HCT116 (cell line): ENCODE data around the gene ZBTB38. TPM values are rescaled to one million over a fixed set of nuclear protein-coding genes. Genes with fewer than 3 reads are reported as not detected.

Experiments used
- ATAC-seq: fragments of 200-7000 bp; cut with Tn5 transposase; 2 replicates; pipeline ENCODE4 v1.9.1; 2020; ENCODE audit warnings: mild to moderate bottlenecking, moderate library complexity
- BruUV-seq: library from RNA; stranded (reverse); fragments of 400-500 nt; replicated peaks from 2 replicates; lab custom pipeline; 2021; lab: Mats Ljungman, UMichigan
- CTCF ChIA-PET: fragments of 300-600 bp; sonication (Branson Sonifier 250); formaldehyde crosslinking; loops from one replicate; lab custom pipeline; 2021; ENCODE audit warnings: antibody characterized with exemption; lab: Charles Lee
- POLR2A ChIA-PET: fragments of 300-600, 350-600 bp; sonication (Branson Sonifier 250); formaldehyde crosslinking; loops from one replicate; lab custom pipeline; 2021; ENCODE audit warnings: antibody characterized with exemption; lab: Charles Lee
- RAD21 ChIA-PET, 2 experiments: fragments of 300-600 bp; sonication (Branson Sonifier 250); formaldehyde crosslinking; loops; one replicate each; lab custom pipeline; 2023; ENCODE audit warnings: low total read pairs in 2 of 2; ENCODE audit not compliant: uncharacterized antibody in 2 of 2, unreplicated experiment in 2 of 2, low non-redundant PET in 1 of 2; lab: Charles Lee
- DNase-seq: peaks from one replicate; pipeline ENCODE4 v3.0.0-alpha.2; 2010; ENCODE audit warnings: low read depth, low spot score
- H2AFZ ChIP-seq: fragments of 200-600 bp; shearing (Covaris generic), sonication (generic); 2 replicates; pipeline ENCODE4 v1.6.1; 2017; ENCODE audit warnings: low read depth, mixed run types, mixed read lengths, antibody characterized with exemption, low read length; ENCODE audit not compliant: poor library complexity, severe bottlenecking
- H3K27ac ChIP-seq: 2 replicates; pipeline ENCODE4 v1.5.1; 2012; ENCODE audit warnings: low read depth, low read length
- H3K27me3 ChIP-seq: fragments of 200-600 bp; sonication (generic); 2 replicates; pipeline ENCODE4 v1.6.1; 2016; ENCODE audit warnings: mixed run types, low read length, mixed read lengths; ENCODE audit not compliant: insufficient read depth
- H3K36me3 ChIP-seq, 2 experiments: fragments of 200-500 bp in 1 of 2; fragments of 200-600 bp in 1 of 2; sonication (Bioruptor generic) in 1 of 2; sonication (generic) in 1 of 2; 2 replicates each; pipeline versions ENCODE4 v1.5.1 to v1.6.1; 2014 to 2016; ENCODE audit warnings: low read length in 2 of 2, inconsistent platforms in 1 of 2, mixed read lengths in 1 of 2, mixed run types in 1 of 2; ENCODE audit not compliant: insufficient read depth in 2 of 2, control insufficient read depth in 1 of 2
- H3K4me1 ChIP-seq, 2 experiments: fragments of 200-600 bp in 1 of 2; sonication (generic) in 1 of 2; 2 replicates each; pipeline versions ENCODE4 v1.5.1 to v1.6.1; 2012 to 2017; ENCODE audit warnings: low read length in 2 of 2, inconsistent platforms in 1 of 2, mild to moderate bottlenecking in 1 of 2, mixed read lengths in 1 of 2, mixed run types in 1 of 2, moderate library complexity in 1 of 2; ENCODE audit not compliant: insufficient read depth in 2 of 2, control insufficient read depth in 1 of 2
- H3K4me2 ChIP-seq: fragments of 200-600 bp; sonication (generic); 2 replicates; pipeline ENCODE4 v1.6.1; 2017; ENCODE audit warnings: mixed run types, low read length, mixed read lengths
- H3K4me3 ChIP-seq, 2 experiments: fragments of 200-600 bp in 1 of 2; sonication (generic) in 1 of 2; replicated peaks in 1 of 2; 2 replicates each; pipeline ENCODE4 v1.5.1; 2011 to 2016; ENCODE audit warnings: low read length in 2 of 2, control low read depth in 1 of 2, low read depth in 1 of 2, mild to moderate bottlenecking in 1 of 2, mixed read lengths in 1 of 2, mixed run types in 1 of 2
- H3K79me2 ChIP-seq: fragments of 200-600 bp; sonication (generic); 2 replicates; pipeline ENCODE4 v1.6.1; 2017; ENCODE audit warnings: mild to moderate bottlenecking, mixed run types, low read length, moderate library complexity, mixed read lengths; ENCODE audit not compliant: insufficient read depth
- H3K9ac ChIP-seq: fragments of 200-600 bp; sonication (generic); 2 replicates; pipeline ENCODE4 v1.6.1; 2016; ENCODE audit warnings: low read length, mixed read lengths
- H3K9me2 ChIP-seq: fragments of 200-600 bp; sonication (generic), shearing (Covaris generic); 2 replicates; pipeline ENCODE4 v1.6.1; 2017; ENCODE audit warnings: mixed run types, mild to moderate bottlenecking, moderate library complexity; ENCODE audit not compliant: insufficient read depth
- H3K9me3 ChIP-seq, 2 experiments: fragments of 200-500 bp in 1 of 2; fragments of 200-600 bp in 1 of 2; sonication (Bioruptor generic) in 1 of 2; sonication (generic) in 1 of 2; 2 replicates each; pipeline ENCODE4 v1.6.1; 2014 to 2017; ENCODE audit warnings: low read length in 2 of 2, mixed read lengths in 2 of 2, inconsistent platforms in 1 of 2, low read depth in 1 of 2, mild to moderate bottlenecking in 1 of 2, mixed run types in 1 of 2, moderate library complexity in 1 of 2; ENCODE audit not compliant: control insufficient read depth in 1 of 2, insufficient read depth in 1 of 2
- H4K20me1 ChIP-seq: fragments of 200-600 bp; sonication (generic), shearing (Covaris generic); 2 replicates; pipeline ENCODE4 v1.6.1; 2017; ENCODE audit warnings: mixed run types, mild to moderate bottlenecking, moderate library complexity; ENCODE audit not compliant: insufficient read depth
- CBX3 ChIP-seq: IDR thresholded peaks from 2 replicates; pipeline ENCODE4 v1.6.1; 2012; ENCODE audit warnings: low read depth
- EGR1 ChIP-seq: IDR thresholded peaks from 2 replicates; pipeline ENCODE4 v1.6.1; 2012; ENCODE audit warnings: low read depth
- EZH2 ChIP-seq: fragments of 200-600 bp; sonication (generic); IDR thresholded peaks from 2 replicates; pipeline ENCODE4 v1.6.1; 2017; ENCODE audit warnings: antibody characterized with exemption, mixed run types
- EZH2phosphoT487 ChIP-seq: fragments of 200-600 bp; IDR thresholded peaks from 2 replicates; pipeline ENCODE4 v1.6.1; 2018; ENCODE audit warnings: antibody characterized with exemption, borderline replicate concordance
- FOSL1 ChIP-seq: IDR thresholded peaks from 2 replicates; pipeline ENCODE4 v1.6.1; 2012; ENCODE audit warnings: low read depth
- MAX ChIP-seq: IDR thresholded peaks from 2 replicates; pipeline ENCODE4 v1.6.1; 2012
- POLR2A ChIP-seq: IDR thresholded peaks from 2 replicates; pipeline ENCODE4 v1.7.0; 2011; ENCODE audit warnings: borderline replicate concordance; ENCODE audit not compliant: insufficient read depth, insufficient read length; ENCODE audit errors: extremely low read depth
- POLR2AphosphoS5 ChIP-seq: IDR thresholded peaks from 2 replicates; pipeline ENCODE4 v1.6.1; 2011; ENCODE audit warnings: mild to moderate bottlenecking, low read depth, low read length, moderate library complexity
- SIN3A ChIP-seq: IDR thresholded peaks from 2 replicates; pipeline ENCODE4 v1.6.1; 2012; ENCODE audit warnings: low read depth
- SP1 ChIP-seq: IDR thresholded peaks from 2 replicates; pipeline ENCODE4 v1.6.1; 2012; ENCODE audit warnings: low read depth
- SRF ChIP-seq: IDR thresholded peaks from 2 replicates; pipeline ENCODE4 v1.6.1; 2012; ENCODE audit warnings: low read depth
- TCF7L2 ChIP-seq: IDR thresholded peaks from 2 replicates; pipeline ENCODE4 v1.7.0; 2011; ENCODE audit warnings: borderline replicate concordance, inconsistent platforms; ENCODE audit not compliant: insufficient read depth, insufficient read length; ENCODE audit errors: extremely low read depth
- ZBTB33 ChIP-seq: IDR thresholded peaks from 2 replicates; pipeline ENCODE4 v1.6.1; 2011; ENCODE audit warnings: mild to moderate bottlenecking, low read length, moderate library complexity; ENCODE audit not compliant: insufficient replicate concordance; ENCODE audit errors: extremely low read depth
- intact Hi-C: fragments of 100-400 bp; cut with micrococcal nuclease; formaldehyde crosslinking; loops from 2 replicates; pipeline ENCODE4 v1.10.0; 2022
- total RNA-seq: library from RNA; stranded (reverse); gene quantifications from one replicate; pipeline ENCODE4 v1.2.1, GENCODE V29; 2021; ENCODE audit not compliant: unreplicated experiment
- TF ChIP-seq, protein P1 (sequence below): IDR thresholded peaks from 2 replicates; pipeline ENCODE4 v1.6.1; 2012
- TF ChIP-seq, protein P2 (sequence below), 3 experiments: fragments of 200-600 bp in 1 of 3; sonication (generic) in 1 of 3; IDR thresholded peaks in 2 of 3; conservative IDR thresholded peaks in 1 of 3; 2 replicates each; pipeline ENCODE4 v1.5.1; 2012 to 2017; ENCODE audit warnings: low read depth in 2 of 3, low read length in 2 of 3, antibody characterized with exemption in 1 of 3, borderline replicate concordance in 1 of 3, control low read depth in 1 of 3, mild to moderate bottlenecking in 1 of 3, mixed read lengths in 1 of 3, mixed run types in 1 of 3, moderate library complexity in 1 of 3; ENCODE audit not compliant: insufficient read depth in 1 of 3

Gene ZBTB38
- total RNA-seq, 1 experiment from 2014 or later = 33.5 TPM

DNA sequence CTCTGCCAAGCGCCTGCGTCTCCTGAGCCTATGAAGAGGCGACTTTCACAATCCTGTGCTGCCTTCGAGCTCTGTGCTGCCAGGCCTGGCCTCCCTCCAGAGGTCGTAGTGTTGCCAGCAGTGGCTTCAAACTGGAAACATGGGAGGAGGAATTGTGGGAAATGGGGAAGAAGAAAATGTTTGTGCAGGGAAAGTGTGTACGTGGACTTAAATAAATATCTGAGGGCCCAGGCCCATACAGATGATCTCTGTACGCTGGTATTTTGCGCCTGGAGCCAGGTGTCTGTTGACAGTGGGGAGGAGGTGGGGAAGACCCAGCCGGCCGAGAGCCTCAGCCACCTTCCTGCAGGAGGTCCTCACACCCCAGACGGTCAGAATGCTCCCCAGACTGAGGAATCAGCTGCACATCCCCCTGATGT lies 44.6 kb downstream of the ZBTB38 start:
- RAD21 ChIA-PET = no interaction called here
- POLR2A ChIA-PET = no interaction called here
- intact Hi-C loops = no loop called here
- Histone ChIP-seq H3K9me2 (no peaks in the 10 kb centered on the region), H3K27me3 (no peaks in the 10 kb centered on the region), H3K4me1 (peaks cover 0 to 7% of the 10 kb centered on the region in 2 experiments; a peak in 1 of 4 replicates), H3K4me2 (no peak overlapping the region), H4K20me1 (no peaks in the 10 kb centered on the region), H3K36me3 (no peaks in the 10 kb centered on the region), H3K27ac (no peak overlapping the region), H3K9me3 (no peaks in the 10 kb centered on the region), H3K4me3 (no peak overlapping the region), H3K79me2 (no peaks in the 10 kb centered on the region), H3K9ac (no peak overlapping the region), H2AFZ (no peak overlapping the region)
- BruUV-seq = no TSS peak
- ATAC-seq (no peak), DNase-seq (no peak)
- CTCF ChIA-PET = no interaction called here
- TF ChIP-seq, protein P1, sequence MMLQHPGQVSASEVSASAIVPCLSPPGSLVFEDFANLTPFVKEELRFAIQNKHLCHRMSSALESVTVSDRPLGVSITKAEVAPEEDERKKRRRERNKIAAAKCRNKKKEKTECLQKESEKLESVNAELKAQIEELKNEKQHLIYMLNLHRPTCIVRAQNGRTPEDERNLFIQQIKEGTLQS = no peak

GRCh38 chr3:141413391-141413790 lies 45.1 kb downstream of the ZBTB38 start:
- Histone ChIP-seq H4K20me1 (no peaks in the 10 kb centered on the region), H3K9me3 (no peaks in the 10 kb centered on the region), H3K27me3 (no peaks in the 10 kb centered on the region), H3K9ac (no peak overlapping the region), H3K4me3 (no peak overlapping the region), H3K27ac (no peak overlapping the region), H3K9me2 (no peaks in the 10 kb centered on the region), H3K4me2 (no peak overlapping the region), H3K4me1 (peaks cover 0 to 7% of the 10 kb centered on the region in 2 experiments; a peak in 1 of 4 replicates), H3K36me3 (no peaks in the 10 kb centered on the region), H2AFZ (no peak overlapping the region), H3K79me2 (no peaks in the 10 kb centered on the region)
- ChIA-PET POLR2A (no interaction called here), CTCF (no interaction called here), RAD21 (no interaction called here)
- intact Hi-C loops = no loop called here
- no peak for ATAC-seq
- BruUV-seq = no TSS peak
- no peak for DNase-seq
- TF ChIP-seq, protein P2, sequence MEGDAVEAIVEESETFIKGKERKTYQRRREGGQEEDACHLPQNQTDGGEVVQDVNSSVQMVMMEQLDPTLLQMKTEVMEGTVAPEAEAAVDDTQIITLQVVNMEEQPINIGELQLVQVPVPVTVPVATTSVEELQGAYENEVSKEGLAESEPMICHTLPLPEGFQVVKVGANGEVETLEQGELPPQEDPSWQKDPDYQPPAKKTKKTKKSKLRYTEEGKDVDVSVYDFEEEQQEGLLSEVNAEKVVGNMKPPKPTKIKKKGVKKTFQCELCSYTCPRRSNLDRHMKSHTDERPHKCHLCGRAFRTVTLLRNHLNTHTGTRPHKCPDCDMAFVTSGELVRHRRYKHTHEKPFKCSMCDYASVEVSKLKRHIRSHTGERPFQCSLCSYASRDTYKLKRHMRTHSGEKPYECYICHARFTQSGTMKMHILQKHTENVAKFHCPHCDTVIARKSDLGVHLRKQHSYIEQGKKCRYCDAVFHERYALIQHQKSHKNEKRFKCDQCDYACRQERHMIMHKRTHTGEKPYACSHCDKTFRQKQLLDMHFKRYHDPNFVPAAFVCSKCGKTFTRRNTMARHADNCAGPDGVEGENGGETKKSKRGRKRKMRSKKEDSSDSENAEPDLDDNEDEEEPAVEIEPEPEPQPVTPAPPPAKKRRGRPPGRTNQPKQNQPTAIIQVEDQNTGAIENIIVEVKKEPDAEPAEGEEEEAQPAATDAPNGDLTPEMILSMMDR (IDR thresholded peaks at IDR 0.05 in 2 of 3, conservative IDR thresholded peaks at IDR 0.05 in 1 of 3; ENCODE audit: borderline replicate concordance in 1 of 3, insufficient read depth in 1 of 3, low read depth in 2 of 3, low read length in 2 of 3) = no peak
- TF ChIP-seq EZH2 (no peak), FOSL1 (no peak), CBX3 (no peak), SRF (no peak), POLR2A (no peak), SIN3A (no peak), POLR2AphosphoS5 (no peak), SP1 (no peak), EZH2phosphoT487 (no peak), TCF7L2 (no peak), MAX (no peak), EGR1 (no peak), ZBTB33 (no peak)
- TF ChIP-seq, protein P1 = no peak
